Panc1 (cell line): Measurements from ENCODE around the gene SH2D3C. TPM values are rescaled to one million over a fixed set of nuclear protein-coding genes. Genes with fewer than 3 reads are reported as not detected.

Experiments
- ATAC-seq: fragments of 200-7000 bp; cut with Tn5 transposase; 2 replicates; pipeline ENCODE4 v1.9.1; 2020; ENCODE audit warnings: mild to moderate bottlenecking, moderate library complexity
- BruUV-seq: library from RNA; stranded (reverse); fragments of 400-500 nt; replicated peaks from 2 replicates; lab custom pipeline; 2021; lab: Mats Ljungman, UMichigan
- CTCF ChIA-PET: fragments of 300-600 bp; sonication (Branson Sonifier 250); formaldehyde crosslinking; loops from one replicate; lab custom pipeline; 2022; ENCODE audit warnings: antibody characterized with exemption; lab: Charles Lee
- POLR2A ChIA-PET: fragments of 300-600 bp; sonication (Branson Sonifier 250); formaldehyde crosslinking; loops from one replicate; lab custom pipeline; 2022; ENCODE audit warnings: antibody characterized with exemption; lab: Charles Lee
- DNase-seq: peaks from one replicate; pipeline ENCODE4 v3.0.0-alpha.2; 2010; ENCODE audit warnings: low read depth, low spot score
- H3K27ac ChIP-seq: 2 replicates; pipeline ENCODE4 v1.5.1; 2011; ENCODE audit warnings: mild to moderate bottlenecking, low read length, inconsistent platforms
- H3K27me3 ChIP-seq: fragments of 200-500 bp; sonication (Bioruptor generic); 2 replicates; pipeline ENCODE4 v1.6.0; 2014; ENCODE audit warnings: low read length, inconsistent platforms; ENCODE audit not compliant: control insufficient read depth, insufficient read depth
- H3K36me3 ChIP-seq: fragments of 200-500 bp; sonication (Bioruptor generic); 2 replicates; pipeline ENCODE4 v1.5.1; 2014; ENCODE audit warnings: inconsistent platforms, mild to moderate bottlenecking, low read length, moderate library complexity; ENCODE audit not compliant: control insufficient read depth, insufficient read depth
- H3K4me1 ChIP-seq: 2 replicates; pipeline ENCODE4 v1.5.1; 2011; ENCODE audit warnings: inconsistent platforms, mild to moderate bottlenecking, low read length, moderate library complexity; ENCODE audit not compliant: control insufficient read depth, insufficient read depth
- H3K4me3 ChIP-seq, 2 experiments: 2 replicates each; pipeline ENCODE4 v1.5.1; 2011 to 2012; ENCODE audit warnings: low read depth in 2 of 2, low read length in 2 of 2, mild to moderate bottlenecking in 2 of 2, inconsistent platforms in 1 of 2, moderate library complexity in 1 of 2
- H3K9me3 ChIP-seq: fragments of 200-500 bp; sonication (Bioruptor generic); 2 replicates; pipeline ENCODE4 v1.5.1; 2014; ENCODE audit warnings: low read depth, mild to moderate bottlenecking, inconsistent platforms, low read length, moderate library complexity; ENCODE audit not compliant: control insufficient read depth, insufficient read depth
- POLR2AphosphoS5 ChIP-seq: IDR thresholded peaks from 2 replicates; pipeline ENCODE4 v1.6.1; 2012; ENCODE audit warnings: mild to moderate bottlenecking, low read depth, low read length, moderate library complexity
- SIN3A ChIP-seq: IDR thresholded peaks from 2 replicates; pipeline ENCODE4 v1.6.1; 2012; ENCODE audit warnings: low read depth, mild to moderate bottlenecking, low read length, moderate library complexity, borderline replicate concordance; ENCODE audit not compliant: insufficient read depth
- TCF7L2 ChIP-seq: IDR thresholded peaks from 2 replicates; pipeline ENCODE4 v1.6.1; 2011; ENCODE audit warnings: mild to moderate bottlenecking, low read depth, low read length, inconsistent platforms
- in situ Hi-C: cut with HindIII; loops from 2 replicates; pipeline ENCODE4 v1.10.0; 2016; ENCODE audit warnings: low sequenced_read_pairs, low pct_unique_long_range_greater_than_20kb
- intact Hi-C: fragments of 100-400 bp; cut with micrococcal nuclease; formaldehyde crosslinking; loops from one replicate; pipeline ENCODE4 v1.10.0; 2022; ENCODE audit not compliant: unreplicated experiment
- total RNA-seq: library from RNA; stranded (reverse); gene quantifications from one replicate; pipeline ENCODE4 v1.2.1, GENCODE V29; 2021; ENCODE audit not compliant: unreplicated experiment
- TF ChIP-seq, protein P1 (sequence below): fragments of 450-650 bp; IDR thresholded peaks from 2 replicates; pipeline ENCODE4 v1.5.1; 2017; ENCODE audit warnings: mild to moderate bottlenecking
- TF ChIP-seq, protein P2 (sequence below), 2 experiments: IDR thresholded peaks; 2 replicates each; pipeline ENCODE4 v1.6.1; 2011 to 2012; ENCODE audit warnings: low read depth in 2 of 2, control low read depth in 1 of 2, low read length in 1 of 2, mild to moderate bottlenecking in 1 of 2, moderate library complexity in 1 of 2; ENCODE audit not compliant: insufficient read depth in 1 of 2

The SH2D3C gene
- total RNA-seq, 1 experiment from 2014 or later: 0.49 TPM

GRCh38 chr9:127708952-127709587 is 69.4 kb downstream of the SH2D3C start:
- in situ Hi-C loops: no loop called here
- Histone ChIP-seq H3K27me3 (no peaks in the 10 kb centered on the region), H3K36me3 (no peaks in the 10 kb centered on the region), H3K9me3 (no peaks in the 10 kb centered on the region), H3K4me1 (peaks cover 8% of the 10 kb centered on the region), H3K4me3 (no peak overlapping the region), H3K27ac (no peak overlapping the region)
- ATAC-seq (no peak), DNase-seq (no peak)
- POLR2A ChIA-PET: no interaction called here
- no TSS peak for BruUV-seq
- TF ChIP-seq POLR2AphosphoS5 (no peak), TCF7L2 (no peak), SIN3A (no peak)
- TF ChIP-seq, protein P1, sequence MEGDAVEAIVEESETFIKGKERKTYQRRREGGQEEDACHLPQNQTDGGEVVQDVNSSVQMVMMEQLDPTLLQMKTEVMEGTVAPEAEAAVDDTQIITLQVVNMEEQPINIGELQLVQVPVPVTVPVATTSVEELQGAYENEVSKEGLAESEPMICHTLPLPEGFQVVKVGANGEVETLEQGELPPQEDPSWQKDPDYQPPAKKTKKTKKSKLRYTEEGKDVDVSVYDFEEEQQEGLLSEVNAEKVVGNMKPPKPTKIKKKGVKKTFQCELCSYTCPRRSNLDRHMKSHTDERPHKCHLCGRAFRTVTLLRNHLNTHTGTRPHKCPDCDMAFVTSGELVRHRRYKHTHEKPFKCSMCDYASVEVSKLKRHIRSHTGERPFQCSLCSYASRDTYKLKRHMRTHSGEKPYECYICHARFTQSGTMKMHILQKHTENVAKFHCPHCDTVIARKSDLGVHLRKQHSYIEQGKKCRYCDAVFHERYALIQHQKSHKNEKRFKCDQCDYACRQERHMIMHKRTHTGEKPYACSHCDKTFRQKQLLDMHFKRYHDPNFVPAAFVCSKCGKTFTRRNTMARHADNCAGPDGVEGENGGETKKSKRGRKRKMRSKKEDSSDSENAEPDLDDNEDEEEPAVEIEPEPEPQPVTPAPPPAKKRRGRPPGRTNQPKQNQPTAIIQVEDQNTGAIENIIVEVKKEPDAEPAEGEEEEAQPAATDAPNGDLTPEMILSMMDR: no peak
- TF ChIP-seq, protein P2, sequence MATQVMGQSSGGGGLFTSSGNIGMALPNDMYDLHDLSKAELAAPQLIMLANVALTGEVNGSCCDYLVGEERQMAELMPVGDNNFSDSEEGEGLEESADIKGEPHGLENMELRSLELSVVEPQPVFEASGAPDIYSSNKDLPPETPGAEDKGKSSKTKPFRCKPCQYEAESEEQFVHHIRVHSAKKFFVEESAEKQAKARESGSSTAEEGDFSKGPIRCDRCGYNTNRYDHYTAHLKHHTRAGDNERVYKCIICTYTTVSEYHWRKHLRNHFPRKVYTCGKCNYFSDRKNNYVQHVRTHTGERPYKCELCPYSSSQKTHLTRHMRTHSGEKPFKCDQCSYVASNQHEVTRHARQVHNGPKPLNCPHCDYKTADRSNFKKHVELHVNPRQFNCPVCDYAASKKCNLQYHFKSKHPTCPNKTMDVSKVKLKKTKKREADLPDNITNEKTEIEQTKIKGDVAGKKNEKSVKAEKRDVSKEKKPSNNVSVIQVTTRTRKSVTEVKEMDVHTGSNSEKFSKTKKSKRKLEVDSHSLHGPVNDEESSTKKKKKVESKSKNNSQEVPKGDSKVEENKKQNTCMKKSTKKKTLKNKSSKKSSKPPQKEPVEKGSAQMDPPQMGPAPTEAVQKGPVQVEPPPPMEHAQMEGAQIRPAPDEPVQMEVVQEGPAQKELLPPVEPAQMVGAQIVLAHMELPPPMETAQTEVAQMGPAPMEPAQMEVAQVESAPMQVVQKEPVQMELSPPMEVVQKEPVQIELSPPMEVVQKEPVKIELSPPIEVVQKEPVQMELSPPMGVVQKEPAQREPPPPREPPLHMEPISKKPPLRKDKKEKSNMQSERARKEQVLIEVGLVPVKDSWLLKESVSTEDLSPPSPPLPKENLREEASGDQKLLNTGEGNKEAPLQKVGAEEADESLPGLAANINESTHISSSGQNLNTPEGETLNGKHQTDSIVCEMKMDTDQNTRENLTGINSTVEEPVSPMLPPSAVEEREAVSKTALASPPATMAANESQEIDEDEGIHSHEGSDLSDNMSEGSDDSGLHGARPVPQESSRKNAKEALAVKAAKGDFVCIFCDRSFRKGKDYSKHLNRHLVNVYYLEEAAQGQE (IDR thresholded peaks at IDR 0.05; ENCODE audit: insufficient read depth in 1 of 2, low read depth in 2 of 2, low read length in 1 of 2): no peak
- CTCF ChIA-PET: interaction anchor here (0.5 kb wide), 1 partner anchor 100 kb away, joined by 4 read pairs; no protein-coding TSS in a partner anchor
- intact Hi-C loops: no loop called here

DNA sequence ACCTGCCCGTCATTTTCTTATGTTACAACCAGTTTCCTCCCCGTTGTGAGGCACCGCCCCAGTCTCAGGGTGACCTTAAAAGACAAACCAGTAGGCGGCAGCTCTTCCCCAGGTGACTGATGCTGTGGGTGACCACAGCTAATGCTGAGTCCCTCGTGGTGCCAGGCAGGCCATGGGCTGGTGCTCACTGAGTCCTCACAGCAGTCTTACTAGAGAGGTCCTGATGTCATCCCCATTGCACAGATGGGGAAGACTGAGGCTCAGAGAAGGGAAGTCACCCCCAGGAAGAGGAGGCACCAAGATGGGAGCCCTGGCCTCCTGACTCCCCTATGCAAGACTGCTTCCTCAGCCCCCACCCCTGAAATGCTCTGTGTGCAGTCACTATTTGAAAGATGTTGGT is 70.7 kb downstream of the SH2D3C start:
- Histone ChIP-seq H3K36me3 (no peaks in the 10 kb centered on the region), H3K4me1 (peaks cover 8% of the 10 kb centered on the region), H3K9me3 (no peaks in the 10 kb centered on the region), H3K4me3 (no peak overlapping the region), H3K27ac (no peak overlapping the region), H3K27me3 (no peaks in the 10 kb centered on the region)
- ChIA-PET POLR2A (no interaction called here), CTCF (interaction anchor here (0.6 kb wide), 1 partner anchor 1669 kb away, joined by 7 read pairs; no protein-coding TSS in a partner anchor)
- intact Hi-C loops: no loop called here
- ATAC-seq (peak; percentile 59; the same call in 1 of the 2 replicates), DNase-seq (no peak)
- BruUV-seq: no TSS peak
- TF ChIP-seq, protein P1: no peak; the same call in 1 of the 2 replicates
- no peak for TF ChIP-seq POLR2AphosphoS5
- no peak for TF ChIP-seq SIN3A
- TF ChIP-seq, protein P2 (IDR thresholded peaks at IDR 0.05; ENCODE audit: insufficient read depth in 1 of 2, low read depth in 2 of 2, low read length in 1 of 2): no peak
- no peak for TF ChIP-seq TCF7L2
- in situ Hi-C loops: no loop called here
